ACHN (cell line): ENCODE data around the gene ANKRD27.
"Not testable (repeated sequence)": the region's sequence is repeated elsewhere in the genome, so short reads cannot be mapped to it uniquely, and the experiment has no call there.

Experiments used
- DNase-seq: peaks from one replicate; pipeline ENCODE4 v3.0.0-alpha.2; 2015
- in situ Hi-C: cut with HindIII; loops from 2 replicates; pipeline ENCODE4 v1.10.0; 2017; ENCODE audit warnings: low sequenced_read_pairs, low pct_ligation_motif_present, low pct_unique_long_range_greater_than_20kb

Gene ANKRD27

GRCh38 chr19:32662186-32662585, 12.8 kb downstream of the ANKRD27 start:
- DNase-seq, result no peak
- in situ Hi-C loops, result no loop called here

- DNase-seq, result no peak
- in situ Hi-C loops, result no loop called here
Measured at GRCh38 chr19:32661318-32661717, 13.7 kb downstream of the ANKRD27 start.

GRCh38 chr19:32658527-32658926, 16.5 kb downstream of the ANKRD27 start:
- no peak for DNase-seq
- in situ Hi-C loops, result no loop called here

- DNase-seq, result no peak
- in situ Hi-C loops, result no loop called here
Measured at GRCh38 chr19:32658075-32658474, 16.9 kb downstream of the ANKRD27 start.

- DNase-seq, in situ Hi-C loops: not testable (repeated sequence)
Measured at GRCh38 chr19:32656379-32656778, 18.6 kb downstream of the ANKRD27 start.

GRCh38 chr19:32653599-32653915, 21.4 kb downstream of the ANKRD27 start:
- in situ Hi-C loops, result no loop called here
- DNase-seq, result no peak

GRCh38 chr19:32652894-32653598, 21.9 kb downstream of the ANKRD27 start:
- in situ Hi-C loops, result no loop called here
- DNase-seq, result no peak

GRCh38 chr19:32652331-32652730, 22.6 kb downstream of the ANKRD27 start:
- DNase-seq, in situ Hi-C loops: not testable (repeated sequence)

- in situ Hi-C loops, result no loop called here
- no peak for DNase-seq
Measured at GRCh38 chr19:32651729-32652140, 23.2 kb downstream of the ANKRD27 start.

- DNase-seq, result no peak
- in situ Hi-C loops, result no loop called here
Measured at GRCh38 chr19:32650671-32651070, 24.3 kb downstream of the ANKRD27 start.

GRCh38 chr19:32649751-32650150, 25.2 kb downstream of the ANKRD27 start:
- in situ Hi-C loops, result no loop called here
- DNase-seq, result no peak

GRCh38 chr19:32647361-32647760, 27.6 kb downstream of the ANKRD27 start:
- no peak for DNase-seq
- in situ Hi-C loops, result no loop called here

- DNase-seq, result no peak
- in situ Hi-C loops, result no loop called here
Measured at GRCh38 chr19:32646556-32646955, 28.4 kb downstream of the ANKRD27 start.

GRCh38 chr19:32642771-32643170, 32.2 kb downstream of the ANKRD27 start:
- in situ Hi-C loops, result no loop called here
- DNase-seq, result no peak

GRCh38 chr19:32638625-32639024, 36.4 kb downstream of the ANKRD27 start:
- in situ Hi-C loops, result no loop called here
- DNase-seq, result no peak

GRCh38 chr19:32637480-32637879, 37.5 kb downstream of the ANKRD27 start:
- no peak for DNase-seq
- in situ Hi-C loops, result no loop called here

GRCh38 chr19:32631381-32631780, 43.6 kb downstream of the ANKRD27 start:
- in situ Hi-C loops, result no loop called here
- DNase-seq, result no peak

- DNase-seq, result no peak
- in situ Hi-C loops, result no loop called here
Measured at GRCh38 chr19:32630338-32630737, 44.6 kb downstream of the ANKRD27 start.

GRCh38 chr19:32627714-32628270, 47.2 kb downstream of the ANKRD27 start:
- in situ Hi-C loops, result no loop called here
- no peak for DNase-seq

GRCh38 chr19:32626969-32627368, 48.0 kb downstream of the ANKRD27 start:
- in situ Hi-C loops, result no loop called here
- no peak for DNase-seq
